Dedifferentiated amniotic fluid mesenchymal stem cell (primary cell): ENCODE data around the gene TM4SF4.

Source experiments
- DNase-seq: peaks from one replicate; pipeline ENCODE4 v3.0.0-alpha.2; 2016; ENCODE audit errors: extremely low spot score

The TM4SF4 gene

GRCh38 chr3:149548669-149549065 is 74.2 kb downstream of the TM4SF4 start:
- no peak for DNase-seq

- no peak for DNase-seq
Observed at GRCh38 chr3:149551500-149551899, 77.0 kb downstream of the TM4SF4 start.

DNA sequence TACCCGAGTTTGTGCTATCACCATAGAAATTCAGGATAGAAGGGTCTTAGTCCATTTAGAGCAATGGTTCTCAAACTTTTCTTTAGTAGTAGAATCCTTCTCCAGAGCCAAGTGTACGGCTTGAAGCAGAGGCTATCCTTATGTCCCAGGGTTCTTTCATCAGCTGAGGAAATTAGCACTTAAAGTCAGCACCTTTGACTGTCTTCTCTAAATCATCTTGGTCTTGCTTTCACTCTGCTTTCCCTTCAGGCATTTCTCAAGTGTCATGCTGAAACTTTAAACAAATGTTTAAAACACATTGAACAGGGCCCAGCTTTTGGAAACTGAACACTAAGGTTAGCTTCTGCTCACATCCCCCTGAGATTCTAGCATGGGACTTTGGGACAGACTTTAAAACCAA is 78.2 kb downstream of the TM4SF4 start:
- DNase-seq, result no peak
